HG03064 (cell line): ENCODE results near the gene MIPOL1.
"Not testable (repeated sequence)": the region's sequence is repeated elsewhere in the genome, so short reads cannot be mapped to it uniquely, and the experiment has no call there.

ENCODE experiments used
- ATAC-seq: cut with Tn5 transposase; IDR thresholded peaks from one replicate; pipeline ENCODE4 v1.9.1; 2021; ENCODE audit warnings: low read depth; ENCODE audit not compliant: unreplicated experiment

The MIPOL1 gene

DNA sequence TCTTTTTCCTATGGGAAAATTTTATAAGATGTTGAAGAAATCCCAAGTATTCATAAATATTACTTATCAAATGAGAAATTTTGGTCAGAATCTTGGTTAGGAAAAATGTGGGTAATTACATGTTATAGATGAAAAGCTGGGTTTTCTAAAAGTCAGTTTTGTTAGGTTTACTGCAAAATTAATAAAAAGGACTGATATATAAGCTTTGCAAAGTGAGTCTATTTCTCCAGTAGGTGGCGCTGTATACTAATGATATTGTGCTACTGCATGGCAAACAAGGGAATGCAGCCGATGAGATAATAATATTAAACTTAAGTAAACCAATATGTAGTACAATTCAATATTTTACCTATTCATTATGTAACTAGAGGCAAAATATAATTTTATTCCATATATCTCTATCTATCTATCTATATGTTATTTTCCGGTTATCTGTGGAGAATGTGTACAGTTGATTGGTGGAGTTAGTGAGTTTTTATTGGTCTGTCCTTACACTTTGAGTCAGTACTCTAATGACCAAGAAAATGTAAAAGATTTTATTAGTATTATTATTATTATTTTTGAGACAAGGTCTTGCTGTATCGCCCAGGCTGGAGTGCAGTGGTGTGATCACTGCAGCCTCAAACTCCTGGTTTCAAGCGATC is 32.9 kb downstream of the MIPOL1 start:
- no peak for ATAC-seq

DNA sequence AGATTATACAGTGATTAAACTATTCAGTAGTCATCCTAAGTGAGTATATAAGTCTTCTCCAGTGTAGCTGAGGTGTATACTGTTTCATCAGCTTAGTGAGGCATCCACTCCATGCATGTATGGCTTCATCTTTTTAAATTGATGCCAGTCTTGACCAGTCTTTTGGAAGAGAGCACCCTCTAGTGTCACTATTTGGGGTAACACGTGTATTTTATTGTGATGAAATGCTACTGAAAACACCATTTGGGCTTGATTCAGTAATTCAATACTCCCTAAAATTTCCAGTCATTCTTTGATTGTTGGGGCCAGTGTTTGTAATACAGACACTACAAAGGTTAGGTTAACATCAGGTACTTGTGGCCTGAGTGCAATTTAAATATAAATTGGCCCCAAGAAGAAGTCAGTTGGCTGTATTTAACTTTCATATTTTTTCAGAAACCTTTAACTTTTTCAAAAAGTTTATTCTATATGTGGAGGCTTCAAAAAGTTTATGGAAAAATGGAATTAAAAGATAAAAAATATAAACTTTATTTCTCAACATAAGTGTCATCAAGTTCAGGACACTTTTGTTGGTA is 35.3 kb downstream of the MIPOL1 start:
- no peak for ATAC-seq

DNA sequence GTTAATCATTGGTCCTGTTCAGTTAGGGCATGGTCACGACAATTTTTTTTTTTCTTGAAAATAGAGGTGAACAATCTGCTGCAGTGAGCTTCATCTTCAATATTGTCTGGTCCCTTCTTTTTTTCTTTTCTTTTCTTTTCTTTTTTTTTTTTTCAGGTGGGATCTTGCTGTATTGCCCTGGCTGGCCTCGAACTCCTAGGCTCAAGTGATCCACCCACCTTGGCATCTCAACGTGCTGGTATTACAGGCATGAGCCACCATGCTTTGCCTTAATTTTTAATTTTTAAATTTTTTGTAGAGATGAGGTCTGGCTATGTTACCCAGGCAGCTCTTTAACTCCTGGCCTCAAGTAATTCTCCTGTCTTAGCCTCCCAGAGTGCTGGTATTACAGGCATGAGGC is 36.5 kb downstream of the MIPOL1 start:
- ATAC-seq, result no peak

DNA sequence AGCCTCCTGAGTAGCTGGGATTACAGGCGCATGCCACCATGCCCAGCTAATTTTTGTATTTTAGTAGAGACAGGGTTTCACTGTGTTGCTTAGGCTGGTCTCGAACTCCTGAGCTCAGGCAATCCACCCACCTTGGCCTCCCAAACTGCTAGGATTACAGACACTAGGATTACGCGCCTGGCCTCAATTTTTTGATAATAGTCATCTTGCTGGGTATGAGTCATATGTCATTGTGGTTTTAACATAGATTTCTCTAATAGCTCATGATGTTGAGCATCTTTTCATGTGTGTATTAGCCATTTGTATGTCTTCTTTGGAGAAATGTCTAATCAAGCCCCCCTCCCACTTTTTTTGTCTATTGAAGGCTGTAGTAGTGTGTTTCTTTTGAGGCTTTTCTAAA is 38.3 kb downstream of the MIPOL1 start:
- ATAC-seq, result not testable (repeated sequence)

DNA sequence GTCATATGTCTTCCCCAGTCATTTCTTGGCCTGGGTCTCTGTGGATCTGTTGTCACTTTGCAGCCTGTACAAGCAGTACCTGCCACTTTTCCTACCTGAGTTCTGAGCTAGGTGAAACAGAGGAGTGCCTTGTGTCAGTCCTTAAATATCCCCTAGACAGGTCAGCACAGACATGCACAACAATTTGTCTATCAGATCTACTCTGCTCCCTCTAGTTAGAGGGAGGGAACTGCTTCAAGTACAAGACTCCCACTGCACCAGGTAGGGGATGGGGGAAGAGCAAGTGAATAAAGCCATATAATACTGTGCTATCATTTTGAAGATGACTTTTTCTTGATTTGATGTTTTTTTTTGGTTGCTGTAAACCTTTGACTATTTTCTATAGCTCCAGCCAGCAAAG is 39.4 kb downstream of the MIPOL1 start:
- no peak for ATAC-seq

DNA sequence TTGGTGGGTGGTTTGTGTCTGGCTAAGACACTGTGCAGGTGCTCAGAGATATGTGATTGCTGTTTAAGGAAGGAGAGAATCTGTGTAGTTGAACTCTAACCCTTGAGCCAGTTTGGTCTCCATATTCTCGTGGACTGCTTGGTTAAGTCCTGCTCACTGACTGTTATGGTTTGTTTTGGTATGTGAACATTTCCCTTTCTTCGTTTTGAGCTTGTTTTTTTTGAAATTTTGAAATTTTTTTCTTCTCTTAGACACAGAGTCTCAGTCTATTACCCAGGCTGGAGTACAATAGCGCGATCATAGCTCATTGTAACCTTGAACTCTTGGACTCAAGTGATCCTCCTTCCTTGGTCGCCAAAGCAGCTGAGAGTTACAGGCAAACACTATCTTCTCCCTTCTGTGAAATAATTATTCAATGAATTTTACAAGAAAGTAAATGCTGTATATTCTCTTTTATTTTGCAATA is 40.0 kb downstream of the MIPOL1 start:
- no peak for ATAC-seq

DNA sequence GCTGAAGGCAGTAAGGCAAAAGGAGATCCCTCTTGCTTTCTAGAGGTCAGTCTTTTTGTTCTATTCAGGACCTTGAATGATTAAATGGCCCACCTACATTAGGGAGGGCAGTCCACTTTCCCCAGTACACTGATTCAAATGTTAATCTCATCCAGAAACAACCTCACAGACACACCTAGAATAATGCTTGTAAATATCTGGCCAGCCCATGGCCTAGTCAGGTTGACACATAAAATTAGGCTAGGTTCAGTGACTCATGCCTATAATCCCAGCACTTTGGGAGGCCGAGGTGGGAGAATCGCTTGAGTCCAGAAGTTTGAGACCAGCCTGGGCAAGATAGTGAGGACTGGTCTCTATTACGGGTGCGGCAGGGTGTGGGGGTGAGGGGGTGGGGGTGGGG is 43.5 kb downstream of the MIPOL1 start:
- ATAC-seq, result no peak

DNA sequence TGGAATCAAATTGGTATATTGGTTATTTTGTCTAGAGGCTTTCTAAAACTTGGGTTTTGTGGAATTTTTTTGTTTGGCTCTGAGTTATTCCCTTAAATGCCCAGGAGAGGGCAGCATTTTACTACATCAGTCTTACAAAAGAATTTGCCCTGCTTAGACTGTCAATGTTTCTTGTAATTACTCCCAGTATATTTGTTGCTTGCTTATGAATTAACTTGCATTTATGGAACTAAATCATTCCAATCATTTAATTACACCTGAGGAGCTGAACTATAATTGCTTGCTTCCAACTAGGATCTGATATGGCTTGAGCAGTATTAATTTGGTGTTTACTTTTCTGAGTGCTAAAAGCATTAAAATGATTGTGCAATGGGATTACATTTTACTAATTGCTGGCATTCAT is 48.7 kb downstream of the MIPOL1 start:
- ATAC-seq, result no peak

DNA sequence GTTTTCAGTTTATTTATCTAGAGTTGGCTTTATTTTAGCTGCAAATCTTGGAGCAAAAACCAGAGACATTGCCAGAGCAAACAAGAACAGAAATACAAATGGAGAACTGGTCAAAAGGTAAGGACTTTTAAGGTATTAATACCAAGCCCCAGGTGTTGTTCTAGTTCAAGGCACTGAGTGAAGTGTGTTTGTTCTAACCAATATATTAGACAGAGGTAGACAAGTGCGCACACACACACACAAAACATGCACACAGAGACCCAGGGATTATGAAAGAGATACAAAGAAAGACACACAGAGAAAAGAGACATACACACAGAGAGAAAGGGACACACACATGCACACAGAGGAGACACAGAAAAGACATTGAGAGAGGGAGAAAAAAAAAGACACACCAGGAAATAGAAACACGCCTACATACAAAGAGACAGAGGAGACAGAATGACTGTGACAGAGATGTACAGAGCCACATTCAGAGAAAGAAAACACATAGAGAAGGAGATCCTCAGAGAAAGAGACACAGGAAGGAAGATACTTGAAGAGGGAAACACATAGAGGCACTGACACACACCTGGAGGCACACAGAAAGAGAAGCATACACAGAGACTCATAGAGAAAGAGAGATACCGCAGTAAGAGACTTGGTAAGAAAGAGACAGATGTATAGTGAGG is 50.2 kb downstream of the MIPOL1 start:
- no peak for ATAC-seq

DNA sequence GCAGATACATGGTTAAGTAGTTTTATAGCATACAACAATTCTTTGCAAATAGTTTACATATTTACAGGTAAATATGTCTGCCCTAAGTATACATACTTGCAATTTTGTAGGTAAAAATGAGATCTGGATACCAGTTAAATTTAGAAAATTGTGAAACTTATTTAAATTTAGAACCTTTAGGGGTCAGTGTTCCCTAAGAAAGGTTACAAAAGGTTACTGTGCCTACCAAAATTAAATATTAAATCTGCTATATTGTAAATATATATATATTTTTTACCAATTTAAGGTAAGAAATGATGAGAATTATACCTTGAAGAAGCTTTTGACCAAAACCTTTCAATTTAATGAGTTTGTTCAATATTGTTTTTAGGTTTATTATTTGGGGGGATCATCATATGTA is 54.0 kb downstream of the MIPOL1 start:
- no peak for ATAC-seq

DNA sequence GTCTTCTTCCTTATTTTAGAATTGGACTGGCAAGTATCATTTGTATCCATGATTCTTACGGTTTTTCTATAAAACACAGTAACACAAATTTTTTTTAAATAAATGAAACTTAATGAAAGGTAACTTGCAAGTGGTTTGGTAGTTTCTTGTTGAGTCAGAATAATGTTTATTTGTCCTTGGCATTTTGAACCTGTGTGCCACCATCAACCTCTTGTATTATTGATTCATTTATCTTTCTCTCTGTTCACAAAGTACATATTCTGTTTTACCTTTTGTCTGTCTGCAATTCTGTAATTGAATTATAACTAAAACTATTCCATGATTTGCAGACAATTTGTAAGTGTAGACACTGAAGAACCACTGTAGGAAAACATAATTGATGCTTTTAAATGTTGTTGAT is 54.7 kb downstream of the MIPOL1 start:
- ATAC-seq, result no peak

DNA sequence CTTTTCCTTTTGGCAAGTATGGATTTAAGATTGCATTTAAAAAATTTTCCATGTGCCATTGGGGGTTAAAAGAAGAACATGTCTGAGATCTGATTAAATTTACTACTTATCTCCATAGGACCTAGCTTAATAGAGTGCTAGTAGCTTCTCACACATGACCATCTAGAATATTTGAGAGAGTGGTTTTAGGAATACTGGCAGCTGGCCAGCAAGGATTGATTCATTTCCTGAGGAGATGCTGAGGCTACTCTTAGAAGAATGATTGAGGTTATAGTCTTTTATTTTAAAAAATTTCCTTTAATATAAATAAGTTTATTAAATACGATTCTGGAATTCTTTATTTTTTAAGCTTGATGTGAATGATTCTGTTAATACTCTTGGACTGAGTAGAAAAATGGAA is 56.2 kb downstream of the MIPOL1 start:
- ATAC-seq, result no peak

DNA sequence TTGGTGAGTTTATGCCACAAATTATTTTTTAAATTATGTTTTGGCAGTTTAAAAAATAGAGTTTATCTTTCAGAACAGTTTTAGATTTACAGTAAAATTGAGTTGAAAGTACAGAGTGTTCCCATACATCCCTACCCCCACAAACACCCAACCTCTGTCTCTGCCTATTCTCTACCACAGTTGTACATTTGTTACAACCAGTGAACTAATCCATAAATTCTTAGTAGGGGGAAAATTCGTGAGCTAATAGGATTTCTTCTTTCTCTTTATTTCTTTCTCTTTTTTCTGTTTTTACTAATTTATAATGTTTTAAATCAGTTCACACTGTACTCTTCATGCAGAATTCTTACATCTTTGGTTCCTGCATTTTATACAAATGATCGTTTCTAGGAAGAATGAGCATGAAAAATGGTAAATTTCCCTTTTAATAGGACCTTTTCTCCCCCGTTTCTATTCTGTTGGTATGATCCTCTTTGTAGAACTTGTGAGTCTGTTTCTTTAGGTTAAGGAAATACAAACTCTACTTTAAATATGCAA is 56.7 kb downstream of the MIPOL1 start:
- ATAC-seq, result no peak

DNA sequence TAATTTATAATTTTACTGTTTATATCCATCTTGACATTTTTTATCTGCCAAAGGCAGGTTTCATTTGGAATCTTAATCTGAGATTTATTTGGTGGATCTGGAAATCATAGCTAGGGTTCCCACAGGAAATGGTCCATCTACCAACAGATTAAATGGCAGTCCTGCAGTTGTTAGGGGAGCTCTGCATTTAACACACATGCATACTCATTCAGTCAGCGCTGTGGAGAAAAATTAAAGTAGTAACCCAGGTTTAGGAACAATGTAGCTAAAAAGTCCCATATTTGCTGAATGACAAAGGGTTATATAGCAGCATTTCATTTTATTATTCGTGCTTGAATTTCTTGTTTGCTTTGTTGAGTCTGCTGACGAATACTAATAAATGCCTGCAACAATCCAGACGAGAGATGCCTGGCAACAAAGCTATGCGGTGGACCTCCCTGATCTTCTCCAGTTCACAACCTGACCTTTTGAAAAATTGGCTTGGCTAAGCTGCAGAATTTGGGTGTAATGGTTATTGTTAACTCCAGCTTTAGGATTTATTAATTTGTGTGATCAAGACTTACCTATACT is 59.8 kb downstream of the MIPOL1 start:
- ATAC-seq, result no peak

DNA sequence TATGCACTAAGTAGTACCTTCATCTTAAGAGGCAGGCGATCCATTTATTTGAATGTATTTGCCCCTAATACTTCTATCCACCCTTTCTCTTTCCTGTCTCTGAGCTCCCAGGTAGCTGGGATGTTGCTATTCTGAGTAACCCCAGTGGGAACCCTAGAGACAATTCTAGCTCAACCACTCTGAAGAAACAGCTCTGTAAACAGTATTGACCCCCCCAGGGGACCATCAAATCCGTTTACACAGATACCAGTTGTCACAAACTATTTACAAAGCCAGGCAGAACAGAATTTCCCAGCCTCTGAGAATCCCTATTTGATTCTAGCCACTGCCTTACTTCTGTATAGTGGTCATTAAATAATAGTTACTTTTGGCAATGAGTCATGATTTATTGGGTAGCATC is 64.9 kb downstream of the MIPOL1 start:
- no peak for ATAC-seq

DNA sequence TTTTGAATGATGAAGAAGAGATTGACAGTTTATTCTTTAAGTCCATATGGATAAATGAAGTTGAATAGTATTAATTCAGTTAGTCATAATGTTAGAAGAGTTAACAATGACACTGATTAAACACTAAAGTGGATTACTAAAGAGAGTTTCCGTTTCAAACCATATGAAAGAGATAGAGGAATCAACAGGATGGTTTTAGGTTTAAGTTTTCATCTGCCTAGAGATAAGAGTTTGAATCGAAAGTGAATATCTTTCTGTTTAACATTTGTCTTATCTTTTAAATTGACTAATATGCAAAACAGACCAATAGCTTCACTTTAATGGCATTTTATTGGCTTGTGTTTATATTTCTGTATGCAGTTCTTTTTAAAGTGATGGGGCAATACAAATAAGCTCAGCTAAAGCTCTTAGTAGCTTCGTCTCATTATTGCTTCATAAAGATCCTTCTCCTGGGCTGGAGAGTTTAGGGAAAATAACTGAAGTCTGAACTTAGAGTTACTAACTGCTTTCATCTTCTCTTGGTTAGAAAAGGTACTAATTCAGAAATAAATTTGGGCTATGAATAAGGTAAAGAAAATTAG is 66.0 kb downstream of the MIPOL1 start:
- no peak for ATAC-seq

DNA sequence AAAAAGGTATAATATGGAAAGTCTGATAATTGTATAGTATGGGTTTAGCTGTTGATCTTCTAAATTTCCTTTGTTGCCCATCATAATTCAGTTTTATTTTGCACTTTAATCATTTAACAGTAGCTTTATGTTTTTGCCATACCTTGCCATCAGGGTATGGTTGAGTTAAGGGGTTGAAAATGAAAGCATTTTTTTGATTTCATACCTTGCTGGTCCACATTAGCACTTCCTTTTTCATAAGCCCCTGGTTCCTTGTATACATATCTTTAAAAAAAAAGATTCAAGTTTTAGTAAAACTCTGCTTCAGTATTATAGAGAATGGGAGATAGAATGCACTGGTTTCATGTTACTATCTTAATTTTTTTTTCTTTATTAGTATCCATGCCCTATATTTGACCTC is 71.1 kb downstream of the MIPOL1 start:
- no peak for ATAC-seq

DNA sequence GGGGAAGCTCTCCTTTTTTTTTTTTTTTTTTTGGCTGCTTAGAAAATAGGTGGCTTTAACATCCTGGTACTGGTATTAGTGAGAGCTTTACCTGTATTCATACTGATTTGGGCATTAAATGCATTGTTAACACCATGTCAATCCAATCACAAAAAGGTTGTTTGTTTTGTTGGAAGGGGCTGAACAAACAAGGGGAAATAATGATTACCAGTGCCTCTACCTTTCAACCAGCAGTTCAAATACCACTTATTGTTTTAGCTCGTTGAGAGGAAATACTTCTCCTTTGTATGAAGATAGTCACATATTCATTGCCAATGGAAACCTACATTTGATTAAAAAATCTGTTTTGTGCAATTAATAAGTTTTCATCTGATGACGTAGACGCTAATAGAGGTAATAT is 72.9 kb downstream of the MIPOL1 start:
- no peak for ATAC-seq

DNA sequence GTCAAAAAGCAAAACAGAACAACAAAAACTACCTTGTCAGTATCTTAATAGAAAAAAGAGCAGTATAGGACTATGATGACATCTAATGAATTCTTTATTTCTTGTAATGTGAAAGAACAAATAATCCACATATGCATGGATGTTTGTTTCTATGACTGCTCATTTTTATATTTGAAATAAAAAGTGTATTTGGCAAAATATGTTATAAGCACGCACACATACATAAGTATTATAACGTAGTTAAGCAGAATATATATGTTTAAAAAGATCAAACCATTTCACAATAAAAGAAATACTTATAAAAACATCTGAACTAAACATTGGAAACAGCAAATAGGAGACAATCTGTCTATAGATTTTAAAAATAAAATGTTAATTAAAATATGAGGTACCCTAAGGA is 74.8 kb downstream of the MIPOL1 start:
- no peak for ATAC-seq

DNA sequence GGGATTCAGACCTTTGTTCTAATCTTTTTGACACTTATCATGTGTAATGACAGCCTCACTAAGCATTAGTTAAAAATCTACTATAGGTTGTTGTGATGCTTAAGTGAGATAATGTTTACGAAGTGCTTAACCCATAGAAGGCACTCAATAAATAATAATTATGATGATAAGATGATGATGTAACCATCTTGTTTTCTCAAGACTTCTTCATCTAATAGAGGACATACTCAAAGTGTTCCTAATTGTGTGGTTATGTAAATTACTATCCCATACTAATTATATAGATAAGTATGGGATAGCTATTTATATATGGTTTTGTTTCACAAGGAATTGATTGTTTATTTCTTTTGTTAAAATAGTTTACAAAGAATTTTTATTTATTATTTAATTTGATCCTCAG is 76.9 kb downstream of the MIPOL1 start:
- no peak for ATAC-seq

DNA sequence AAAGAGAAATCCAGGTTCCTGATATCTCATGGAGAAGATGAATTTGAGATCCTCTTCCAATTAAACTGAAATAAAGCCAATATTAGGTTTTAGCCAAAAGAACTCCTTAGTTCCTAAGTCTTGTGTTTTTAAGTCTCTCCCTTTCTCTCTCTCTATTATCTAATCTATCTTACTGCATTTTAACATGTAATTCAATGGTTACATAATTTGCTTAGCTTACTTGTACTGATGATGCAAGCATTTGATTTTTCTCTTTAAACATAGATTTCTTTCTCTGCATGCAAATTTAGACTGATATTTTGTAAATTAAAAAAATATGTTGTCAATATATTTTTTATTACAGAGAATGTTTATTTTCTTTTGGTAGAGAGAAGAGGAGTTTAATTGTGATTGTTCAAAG is 78.2 kb downstream of the MIPOL1 start:
- no peak for ATAC-seq
